ENCODE results near the gene CPNE9. TPM values are rescaled to one million over a fixed set of nuclear protein-coding genes. Genes with fewer than 3 reads are reported as not detected.
A peak's percentile ranks its signal among the peaks of the same experiment; 100 is the strongest.

The CPNE9 gene
- total RNA-seq, 5 donors from 2014 or later (not counting 1 experiment from before 2014, with no cell fraction given): 0.19 to 1.5 (median 0.24) TPM; not detected in 1

GRCh38 chr3:9727041-9727595 is 23.5 kb downstream of the CPNE9 start:
- ChIA-PET CTCF (interaction anchor here (0.5 to 1.7 kb wide), 21 partner anchors 9 to 515 kb away, joined by 3 to 8 read pairs (median 4); partner anchors contain the start of genes MTMR14 (in 1 of the 2) and OGG1 (in 1 of the 2)), POLR2A (interaction anchor here in 1 of 2 donors (0.5 kb wide), 1 partner anchor 35 kb away, joined by 3 read pairs; no protein-coding TSS in a partner anchor)
- H3K36me3 Mint-ChIP-seq: no peaks in the 10 kb centered on the region
- H3K4me3 Mint-ChIP-seq: peak overlapping the region; percentile 56 to 72 (median 68)
- ATAC-seq (replicated peaks in 1 of 4) (peak; percentile 15 to 29 (median 21)), DNase-seq (peak; percentile 29 to 78 (median 51))
- H3K36me3 ChIP-seq (ENCODE audit: control insufficient read depth in 2 of 2, extremely low read depth in 1 of 2, insufficient read depth in 1 of 2, low read length in 1 of 2): no peaks in the 10 kb centered on the region
- no CpG with 5 or more reads among the region's 11 CpGs for WGBS (ENCODE audit: insufficient coverage)
- H3K9me3 ChIP-seq: no peaks in the 10 kb centered on the region
- no peak overlapping the region for H3K27ac ChIP-seq (ENCODE audit: low read length)
- H3K4me1 ChIP-seq (ENCODE audit: control insufficient read depth in 1 of 2, extremely low read depth in 1 of 2, insufficient read depth in 2 of 2, low read length in 2 of 2): peaks cover 10 to 21% of the 10 kb centered on the region in 2 experiments
- H3K27me3 ChIP-seq (replicated peaks in 1 of 2; ENCODE audit: control insufficient read depth in 2 of 2, extremely low read depth in 1 of 2, insufficient read depth in 2 of 2, low read length in 1 of 2): peaks cover 0 to 2% of the 10 kb centered on the region in 2 experiments
- peaks cover 0 to 3% of the 10 kb centered on the region in 2 donors for H3K27me3 Mint-ChIP-seq
- peak overlapping the region; percentile 10 to 36 for H3K4me3 ChIP-seq (ENCODE audit: control insufficient read depth in 1 of 2, extremely low read depth in 1 of 2, low read length in 1 of 2)
- peaks cover 27 to 31% (median 30%) of the 10 kb centered on the region in 3 donors for H3K4me1 Mint-ChIP-seq
- H3K9me3 Mint-ChIP-seq: no peaks in the 10 kb centered on the region
- peak overlapping the region; percentile 75 to 79 for H3K27ac Mint-ChIP-seq

DNA sequence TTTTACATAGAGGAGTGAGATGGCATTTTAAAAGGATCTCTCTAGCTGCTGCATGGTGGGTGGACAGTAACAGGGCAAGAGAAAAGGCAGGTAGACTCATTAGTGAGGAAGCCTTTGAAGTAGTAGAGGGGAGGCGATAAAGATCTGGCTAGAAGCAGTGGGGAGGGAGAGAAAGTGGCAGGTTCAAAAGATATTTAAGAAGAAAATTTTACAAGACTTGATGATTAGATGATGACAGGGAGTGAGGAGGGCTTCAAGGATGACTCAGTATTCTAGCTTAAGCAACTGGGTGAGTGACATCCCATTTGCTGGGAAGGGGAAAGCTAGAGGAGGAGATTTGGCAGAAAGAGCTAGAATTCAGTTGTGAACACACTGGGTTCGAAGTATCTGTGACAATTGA is 24.1 kb downstream of the CPNE9 start:
- H3K27ac Mint-ChIP-seq: peak overlapping the region; percentile 75 to 79
- peak overlapping the region in 1 of 3 donors; percentile 56 for H3K4me3 Mint-ChIP-seq
- no peaks in the 10 kb centered on the region for H3K9me3 Mint-ChIP-seq
- Histone ChIP-seq H3K36me3 (ENCODE audit: control insufficient read depth in 2 of 2, extremely low read depth in 1 of 2, insufficient read depth in 1 of 2, low read length in 1 of 2) (no peaks in the 10 kb centered on the region), H3K27ac (ENCODE audit: low read length) (no peak overlapping the region), H3K4me3 (ENCODE audit: control insufficient read depth in 1 of 2, extremely low read depth in 1 of 2, low read length in 1 of 2) (no peak overlapping the region), H3K9me3 (no peaks in the 10 kb centered on the region), H3K4me1 (ENCODE audit: control insufficient read depth in 1 of 2, extremely low read depth in 1 of 2, insufficient read depth in 2 of 2, low read length in 2 of 2) (peaks cover 12 to 27% of the 10 kb centered on the region in 2 experiments), H3K27me3 (replicated peaks in 1 of 2; ENCODE audit: control insufficient read depth in 2 of 2, extremely low read depth in 1 of 2, insufficient read depth in 2 of 2, low read length in 1 of 2) (peaks cover 0 to 2% of the 10 kb centered on the region in 2 experiments)
- DNase-seq (no peak), ATAC-seq (replicated peaks in 1 of 4) (no peak)
- H3K4me1 Mint-ChIP-seq: peaks cover 33 to 36% (median 36%) of the 10 kb centered on the region in 3 donors
- ChIA-PET CTCF (interaction anchor here (0.6 to 1.7 kb wide), 15 partner anchors 9 to 1295 kb away, joined by 3 to 6 read pairs (median 4); partner anchors contain the start of genes MTMR14 (in 1 of the 2) and OGG1 (in 1 of the 2)), POLR2A (no interaction called here)
- 92% methylated on average over 2 of the region's 2 CpGs for WGBS (ENCODE audit: insufficient coverage)
- H3K36me3 Mint-ChIP-seq: no peaks in the 10 kb centered on the region
- H3K27me3 Mint-ChIP-seq: peaks cover 0 to 2% of the 10 kb centered on the region in 2 donors

GRCh38 chr3:9729419-9729818 is 25.8 kb downstream of the CPNE9 start:
- Histone ChIP-seq H3K27ac (ENCODE audit: low read length) (no peak overlapping the region), H3K4me3 (ENCODE audit: control insufficient read depth in 1 of 2, extremely low read depth in 1 of 2, low read length in 1 of 2) (no peak overlapping the region), H3K9me3 (no peaks in the 10 kb centered on the region), H3K4me1 (ENCODE audit: control insufficient read depth in 1 of 2, extremely low read depth in 1 of 2, insufficient read depth in 2 of 2, low read length in 2 of 2) (peaks cover 15 to 43% of the 10 kb centered on the region in 2 experiments), H3K27me3 (replicated peaks in 1 of 2; ENCODE audit: control insufficient read depth in 2 of 2, extremely low read depth in 1 of 2, insufficient read depth in 2 of 2, low read length in 1 of 2) (no peaks in the 10 kb centered on the region), H3K36me3 (ENCODE audit: control insufficient read depth in 2 of 2, extremely low read depth in 1 of 2, insufficient read depth in 1 of 2, low read length in 1 of 2) (peaks cover 0 to 8% of the 10 kb centered on the region in 2 donors)
- CTCF ChIA-PET: no interaction called here
- Mint-ChIP-seq H3K4me1 (peaks cover 50 to 53% (median 52%) of the 10 kb centered on the region in 3 donors), H3K36me3 (peaks cover 8% of the 10 kb centered on the region), H3K27ac (no peak overlapping the region), H3K4me3 (peak overlapping the region in 1 of 3 donors; percentile 49), H3K27me3 (no peaks in the 10 kb centered on the region), H3K9me3 (no peaks in the 10 kb centered on the region)
- ATAC-seq (replicated peaks in 1 of 4): no peak
- 93% methylated on average over 9 of the region's 10 CpGs for WGBS (ENCODE audit: insufficient coverage)
- POLR2A ChIA-PET: no interaction called here
- no peak for DNase-seq

GRCh38 chr3:9730657-9731205 is 27.1 kb downstream of the CPNE9 start:
- ATAC-seq (replicated peaks in 1 of 4) (peak; percentile 31 to 49 (median 37)), DNase-seq (peak in 1 of 35 experiments; percentile 8)
- Histone ChIP-seq H3K4me1 (ENCODE audit: control insufficient read depth in 1 of 2, extremely low read depth in 1 of 2, insufficient read depth in 2 of 2, low read length in 2 of 2) (peaks cover 15 to 50% of the 10 kb centered on the region in 2 experiments), H3K27me3 (replicated peaks in 1 of 2; ENCODE audit: control insufficient read depth in 2 of 2, extremely low read depth in 1 of 2, insufficient read depth in 2 of 2, low read length in 1 of 2) (no peaks in the 10 kb centered on the region), H3K4me3 (ENCODE audit: control insufficient read depth in 1 of 2, extremely low read depth in 1 of 2, low read length in 1 of 2) (peak overlapping the region; percentile 66 to 68), H3K36me3 (ENCODE audit: control insufficient read depth in 2 of 2, extremely low read depth in 1 of 2, insufficient read depth in 1 of 2, low read length in 1 of 2) (peaks cover 0 to 19% of the 10 kb centered on the region in 2 donors), H3K27ac (ENCODE audit: low read length) (peak overlapping the region; percentile 50), H3K9me3 (no peaks in the 10 kb centered on the region)
- H3K27ac Mint-ChIP-seq: peak overlapping the region; percentile 93 to 98
- H3K4me3 Mint-ChIP-seq: peak overlapping the region; percentile 83 to 90 (median 87)
- 3% methylated on average over 15 of the region's 17 CpGs for WGBS (ENCODE audit: insufficient coverage)
- H3K9me3 Mint-ChIP-seq: no peaks in the 10 kb centered on the region
- ChIA-PET CTCF (interaction anchor here (0.6 to 1.6 kb wide), 6 partner anchors 15 to 353 kb away, joined by 3 to 4 read pairs (median 4); partner anchors contain the start of genes ARPC4 (in 1 of the 2) and MTMR14 (in 1 of the 2)), POLR2A (interaction anchor here in 1 of 2 donors (0.8 kb wide), 1 partner anchor 335 kb away, joined by 9 read pairs; no protein-coding TSS in a partner anchor)
- H3K36me3 Mint-ChIP-seq: peaks cover 18% of the 10 kb centered on the region
- H3K27me3 Mint-ChIP-seq: no peaks in the 10 kb centered on the region
- H3K4me1 Mint-ChIP-seq: peaks cover 56 to 65% (median 62%) of the 10 kb centered on the region in 3 donors

DNA sequence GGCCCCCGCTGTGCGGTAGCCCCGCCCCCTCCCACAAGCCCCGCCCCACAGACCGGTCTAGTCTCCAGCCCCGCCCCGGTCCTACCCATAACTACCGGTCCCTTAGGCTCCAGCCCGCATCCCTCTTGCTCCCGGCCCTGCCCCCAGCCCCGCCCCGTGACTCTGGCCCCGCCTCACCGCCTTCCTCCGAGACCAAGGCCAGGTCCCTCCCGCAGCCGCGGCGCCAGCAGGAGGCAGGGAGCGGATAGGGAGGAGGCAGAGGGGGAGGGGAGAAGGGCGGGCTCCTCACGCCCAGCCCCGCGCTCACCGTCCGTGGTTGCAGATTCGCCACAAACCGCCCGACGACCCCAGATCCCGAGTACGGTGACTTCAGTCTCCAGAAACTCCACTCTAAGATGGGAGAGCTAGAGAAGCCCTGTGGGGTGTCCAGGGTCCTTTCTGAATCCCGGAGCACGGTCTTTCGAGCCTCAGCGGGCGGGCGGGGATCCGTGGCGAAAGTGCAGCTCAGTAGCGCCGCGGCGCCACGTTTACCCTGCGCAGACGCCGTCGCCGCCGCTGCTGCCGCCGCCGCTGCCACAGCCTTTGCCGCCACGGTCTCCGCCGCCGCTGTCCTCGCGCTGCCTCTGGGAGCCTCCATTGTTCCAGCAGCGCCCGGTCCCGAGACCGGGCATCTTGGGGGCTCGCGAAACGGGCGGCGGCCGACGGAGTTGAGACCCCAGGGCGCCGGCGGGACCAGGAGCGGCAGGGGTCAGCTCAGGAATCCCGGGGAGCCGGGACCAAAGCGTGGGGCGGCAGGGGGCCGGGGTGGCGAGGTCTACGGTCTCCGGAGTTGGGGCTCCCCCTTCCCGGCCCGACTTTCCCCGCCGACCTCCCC is 27.8 kb downstream of the CPNE9 start, which contains the start of gene BRPF1:
TSS of gene BRPF1 (plus strand) at position 530 of the 874 bp plus-strand sequence. CDS start 2,406 bp downstream, outside the sequence.
- peak within 1 kb of the TSS; percentile 79 for H3K27ac ChIP-seq (ENCODE audit: low read length)
- H3K27me3 ChIP-seq (replicated peaks in 1 of 2; ENCODE audit: control insufficient read depth in 2 of 2, extremely low read depth in 1 of 2, insufficient read depth in 2 of 2, low read length in 1 of 2): no peaks in the 10 kb centered on the region
- under 1% methylated on average over 74 of the region's 88 CpGs for WGBS (ENCODE audit: insufficient coverage)
- ATAC-seq (replicated peaks in 1 of 4) (peak; percentile 92 to 95 (median 94)), DNase-seq (peak; percentile 94 to 100 (median 99))
- no peaks in the 10 kb centered on the region for H3K9me3 ChIP-seq
- H3K36me3 Mint-ChIP-seq: peaks cover 22% of the 10 kb centered on the region
- H3K4me3 ChIP-seq (ENCODE audit: control insufficient read depth in 1 of 2, extremely low read depth in 1 of 2, low read length in 1 of 2): peak within 1 kb of the TSS; percentile 66 to 90
- ChIA-PET POLR2A (interaction anchor here in 1 of 2 donors (0.6 to 0.8 kb wide), 2 partner anchors 162 to 336 kb away, joined by 3 to 9 read pairs; no protein-coding TSS in a partner anchor), CTCF (interaction anchor here (0.6 to 1.6 kb wide), 5 partner anchors 16 to 227 kb away, joined by 3 to 4 read pairs (median 4); partner anchors contain the start of genes ARPC4 (in 1 of the 2) and MTMR14 (in 1 of the 2))
- peaks cover 15 to 53% of the 10 kb centered on the region in 2 experiments for H3K4me1 ChIP-seq (ENCODE audit: control insufficient read depth in 1 of 2, extremely low read depth in 1 of 2, insufficient read depth in 2 of 2, low read length in 2 of 2)
- peak within 1 kb of the TSS; percentile 83 to 91 (median 90) for H3K4me3 Mint-ChIP-seq
- H3K27ac Mint-ChIP-seq: peak within 1 kb of the TSS; percentile 93 to 98
- H3K9me3 Mint-ChIP-seq: no peaks in the 10 kb centered on the region
- peaks cover 0 to 23% of the 10 kb centered on the region in 2 donors for H3K36me3 ChIP-seq (ENCODE audit: control insufficient read depth in 2 of 2, extremely low read depth in 1 of 2, insufficient read depth in 1 of 2, low read length in 1 of 2)
- H3K4me1 Mint-ChIP-seq: peaks cover 61 to 66% (median 66%) of the 10 kb centered on the region in 3 donors
- H3K27me3 Mint-ChIP-seq: no peaks in the 10 kb centered on the region

All from T-cell (primary cell).